Neural cell (in vitro differentiated cells): ENCODE data around the gene IP6K3. TPM values are rescaled to one million over a fixed set of nuclear protein-coding genes. Genes with fewer than 3 reads are reported as not detected.

ENCODE experiments used
- H2AFZ ChIP-seq: fragments of 200-600, 300-800 bp; sonication (generic), shearing (Covaris generic); 2 replicates; pipeline ENCODE4 v1.6.0; 2014; ENCODE audit warnings: low read depth, mild to moderate bottlenecking, antibody characterized with exemption, low read length, moderate library complexity
- H3F3A ChIP-seq: fragments of 200-600 bp; shearing (Covaris generic); 2 replicates; pipeline ENCODE4 v1.6.1; 2016; ENCODE audit warnings: mild to moderate bottlenecking, moderate library complexity, mixed read lengths, antibody characterized with exemption, low read length; ENCODE audit not compliant: insufficient read depth, poor library complexity, severe bottlenecking
- H3K27ac ChIP-seq: fragments of 200-600, 300-800 bp; sonication (generic), shearing (Covaris generic); 2 replicates; pipeline ENCODE4 v1.5.1; 2014; ENCODE audit warnings: mild to moderate bottlenecking, low read length, moderate library complexity
- H3K27me3 ChIP-seq: fragments of 300-800, 200-600 bp; sonication (generic), shearing (Covaris generic); 2 replicates; pipeline ENCODE4 v1.6.0; 2014; ENCODE audit warnings: mild to moderate bottlenecking, low read depth, low read length, moderate library complexity; ENCODE audit not compliant: insufficient read depth
- H3K36me3 ChIP-seq: fragments of 300-800, 200-600 bp; sonication (generic), shearing (Covaris generic); 2 replicates; pipeline ENCODE4 v1.5.1; 2014; ENCODE audit warnings: mild to moderate bottlenecking, antibody characterized with exemption, low read length, moderate library complexity; ENCODE audit not compliant: insufficient read depth
- H3K4me2 ChIP-seq: fragments of 300-800, 200-600 bp; sonication (generic), shearing (Covaris generic); 2 replicates; pipeline ENCODE4 v1.6.0; 2014; ENCODE audit warnings: mild to moderate bottlenecking, low read length
- H3K4me3 ChIP-seq: fragments of 300-800, 200-600 bp; sonication (generic), shearing (Covaris generic); 2 replicates; pipeline ENCODE4 v1.5.1; 2014; ENCODE audit warnings: mild to moderate bottlenecking, low read length, moderate library complexity
- H3K79me2 ChIP-seq: fragments of 200-600 bp; shearing (Covaris generic); replicated peaks from 2 replicates; pipeline ENCODE4 v1.6.0; 2014; ENCODE audit warnings: mild to moderate bottlenecking, low read length, moderate library complexity; ENCODE audit not compliant: insufficient read depth
- H3K9ac ChIP-seq: fragments of 300-800, 200-600 bp; sonication (generic), shearing (Covaris generic); 2 replicates; pipeline ENCODE4 v1.6.1; 2016; ENCODE audit warnings: mild to moderate bottlenecking, low read length, mixed read lengths
- H3K9me2 ChIP-seq: fragments of 200-600 bp; shearing (Covaris generic); 2 replicates; pipeline ENCODE4 v1.6.1; 2016; ENCODE audit warnings: mild to moderate bottlenecking, low read length, mixed read lengths; ENCODE audit not compliant: insufficient read depth
- H3K9me3 ChIP-seq: fragments of 200-600, 300-800 bp; sonication (generic), shearing (Covaris generic); 2 replicates; pipeline ENCODE4 v1.6.1; 2016; ENCODE audit warnings: mild to moderate bottlenecking, mixed run types, low read length, moderate library complexity, mixed read lengths
- H4K20me1 ChIP-seq: fragments of 200-600 bp; shearing (Covaris generic); 2 replicates; pipeline ENCODE4 v1.6.1; 2016; ENCODE audit warnings: mild to moderate bottlenecking, mixed run types; ENCODE audit not compliant: insufficient read depth
- EP300 ChIP-seq: fragments of 450-650 bp; conservative IDR thresholded peaks from 2 replicates; pipeline ENCODE4 v1.6.1; 2014; ENCODE audit warnings: antibody characterized with exemption, mild to moderate bottlenecking, moderate library complexity; ENCODE audit not compliant: poor library complexity, severe bottlenecking
- EZH2 ChIP-seq: fragments of 200-600, 300-800 bp; shearing (Covaris generic), sonication (generic); IDR thresholded peaks from 2 replicates; pipeline ENCODE4 v1.6.1; 2014; ENCODE audit warnings: antibody characterized with exemption, low read length, borderline replicate concordance, mild to moderate bottlenecking; ENCODE audit not compliant: insufficient read depth, poor library complexity, severe bottlenecking
- MXI1 ChIP-seq: fragments of 450-650 bp; conservative IDR thresholded peaks from 2 replicates; pipeline ENCODE4 v1.6.1; 2014; ENCODE audit warnings: antibody characterized with exemption, mild to moderate bottlenecking; ENCODE audit not compliant: poor library complexity, severe bottlenecking
- POLR2AphosphoS5 ChIP-seq: IDR thresholded peaks from 2 replicates; pipeline ENCODE4 v1.6.1; 2012
- RAD21 ChIP-seq: fragments of 450-650 bp; conservative IDR thresholded peaks from 2 replicates; pipeline ENCODE4 v1.6.1; 2014; ENCODE audit warnings: antibody characterized with exemption, mild to moderate bottlenecking, moderate library complexity
- SMC3 ChIP-seq: fragments of 450-650 bp; conservative IDR thresholded peaks from 2 replicates; pipeline ENCODE4 v1.6.1; 2014; ENCODE audit warnings: antibody characterized with exemption, mild to moderate bottlenecking, moderate library complexity; ENCODE audit not compliant: poor library complexity
- TAF1 ChIP-seq: IDR thresholded peaks from 2 replicates; pipeline ENCODE4 v1.6.1; 2012; ENCODE audit warnings: low read depth
- polyA plus RNA-seq: library from polyadenylated mRNA; depleted of rRNA; stranded (reverse); fragments of >200 nt; gene quantifications from 2 replicates; pipeline ENCODE4 v1.2.3, GENCODE V29; 2014
- TF ChIP-seq, protein P1 (sequence below): IDR thresholded peaks from 2 replicates; pipeline ENCODE4 v1.6.1; 2012; ENCODE audit warnings: borderline replicate concordance
- TF ChIP-seq, protein P2 (sequence below): fragments of 450-650 bp; IDR thresholded peaks from 2 replicates; pipeline ENCODE4 v1.5.1; 2014; ENCODE audit warnings: antibody characterized with exemption, mild to moderate bottlenecking, moderate library complexity; ENCODE audit not compliant: poor library complexity, severe bottlenecking

The IP6K3 gene
- polyA plus RNA-seq, 1 donor from 2014 or later: not detected

DNA sequence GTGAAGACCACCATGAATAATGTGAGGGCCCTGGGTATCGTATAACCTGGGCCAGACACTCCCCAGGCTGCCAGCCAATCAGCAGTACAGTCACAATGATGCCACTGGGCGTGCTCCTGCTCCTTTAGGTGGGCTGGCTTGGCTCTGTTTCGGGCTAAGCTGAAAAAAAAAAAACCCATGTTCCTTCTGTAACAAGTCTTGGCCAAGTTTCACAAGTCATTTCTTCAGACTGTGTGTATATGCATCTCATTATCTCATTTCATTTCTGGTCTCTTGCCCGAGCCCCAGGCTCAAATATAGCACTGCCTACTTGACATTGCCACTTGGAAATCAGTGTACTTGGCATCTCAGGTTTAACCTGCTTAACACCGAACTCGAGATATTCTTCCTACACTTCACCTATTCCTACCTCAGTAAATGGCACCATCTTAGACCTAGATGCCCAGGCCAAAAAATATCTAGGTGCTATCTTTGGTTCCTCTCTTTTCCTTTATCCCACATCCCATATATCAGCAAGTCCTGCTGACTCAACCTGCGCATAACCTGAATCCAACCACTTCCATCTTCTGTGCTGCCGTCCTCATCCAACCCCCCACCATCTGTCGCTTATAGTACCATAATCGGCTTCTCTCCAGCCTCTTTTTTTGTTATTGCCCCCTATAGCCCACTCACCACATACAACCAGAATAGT is 37.0 kb downstream of the IP6K3 start:
- Histone ChIP-seq H3K27ac (no peak overlapping the region), H3K9ac (no peak overlapping the region), H3K36me3 (no peaks in the 10 kb centered on the region), H4K20me1 (no peaks in the 10 kb centered on the region), H3F3A (no peaks in the 10 kb centered on the region), H3K27me3 (no peaks in the 10 kb centered on the region), H2AFZ (no peak overlapping the region), H3K4me2 (no peak overlapping the region), H3K79me2 (peaks cover 7% of the 10 kb centered on the region), H3K9me2 (no peaks in the 10 kb centered on the region), H3K4me3 (peak overlapping the region; percentile 87), H3K9me3 (no peaks in the 10 kb centered on the region)
- TF ChIP-seq RAD21 (no peak), EP300 (no peak), POLR2AphosphoS5 (no peak), SMC3 (no peak), EZH2 (no peak)
- TF ChIP-seq, protein P1, sequence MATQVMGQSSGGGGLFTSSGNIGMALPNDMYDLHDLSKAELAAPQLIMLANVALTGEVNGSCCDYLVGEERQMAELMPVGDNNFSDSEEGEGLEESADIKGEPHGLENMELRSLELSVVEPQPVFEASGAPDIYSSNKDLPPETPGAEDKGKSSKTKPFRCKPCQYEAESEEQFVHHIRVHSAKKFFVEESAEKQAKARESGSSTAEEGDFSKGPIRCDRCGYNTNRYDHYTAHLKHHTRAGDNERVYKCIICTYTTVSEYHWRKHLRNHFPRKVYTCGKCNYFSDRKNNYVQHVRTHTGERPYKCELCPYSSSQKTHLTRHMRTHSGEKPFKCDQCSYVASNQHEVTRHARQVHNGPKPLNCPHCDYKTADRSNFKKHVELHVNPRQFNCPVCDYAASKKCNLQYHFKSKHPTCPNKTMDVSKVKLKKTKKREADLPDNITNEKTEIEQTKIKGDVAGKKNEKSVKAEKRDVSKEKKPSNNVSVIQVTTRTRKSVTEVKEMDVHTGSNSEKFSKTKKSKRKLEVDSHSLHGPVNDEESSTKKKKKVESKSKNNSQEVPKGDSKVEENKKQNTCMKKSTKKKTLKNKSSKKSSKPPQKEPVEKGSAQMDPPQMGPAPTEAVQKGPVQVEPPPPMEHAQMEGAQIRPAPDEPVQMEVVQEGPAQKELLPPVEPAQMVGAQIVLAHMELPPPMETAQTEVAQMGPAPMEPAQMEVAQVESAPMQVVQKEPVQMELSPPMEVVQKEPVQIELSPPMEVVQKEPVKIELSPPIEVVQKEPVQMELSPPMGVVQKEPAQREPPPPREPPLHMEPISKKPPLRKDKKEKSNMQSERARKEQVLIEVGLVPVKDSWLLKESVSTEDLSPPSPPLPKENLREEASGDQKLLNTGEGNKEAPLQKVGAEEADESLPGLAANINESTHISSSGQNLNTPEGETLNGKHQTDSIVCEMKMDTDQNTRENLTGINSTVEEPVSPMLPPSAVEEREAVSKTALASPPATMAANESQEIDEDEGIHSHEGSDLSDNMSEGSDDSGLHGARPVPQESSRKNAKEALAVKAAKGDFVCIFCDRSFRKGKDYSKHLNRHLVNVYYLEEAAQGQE: no peak

DNA sequence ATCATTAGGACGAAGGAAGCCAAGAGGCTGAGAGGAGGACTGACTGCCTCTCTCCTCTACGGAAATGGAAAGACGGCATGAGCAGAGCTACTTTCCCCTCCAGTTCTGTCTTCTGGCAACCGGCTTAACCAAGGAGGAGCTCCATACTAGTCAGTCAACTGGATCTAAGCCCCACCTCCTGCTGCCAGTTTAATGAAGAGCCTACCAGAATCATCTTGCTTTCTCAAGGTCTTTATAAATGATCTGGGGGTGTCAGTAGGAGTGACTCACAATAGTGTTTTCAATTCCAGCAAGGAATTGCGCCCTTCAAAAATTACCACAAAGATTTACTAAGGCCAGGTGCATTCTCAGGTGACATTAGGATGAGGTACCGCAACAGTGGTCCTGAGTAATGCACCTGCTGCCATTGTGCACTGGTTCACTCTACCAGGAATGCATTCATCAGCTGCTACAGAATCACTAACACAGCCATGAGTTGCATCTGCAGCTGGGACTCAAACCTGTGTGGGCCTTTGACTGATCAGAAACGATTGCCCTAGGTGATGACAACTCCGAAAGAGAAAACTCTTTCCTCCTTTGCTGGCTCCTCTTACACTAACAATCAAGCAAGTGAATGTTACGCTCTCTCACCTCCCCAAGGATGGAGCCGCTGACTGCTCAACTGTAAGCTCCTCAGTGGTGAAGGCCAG is 38.0 kb downstream of the IP6K3 start:
- Histone ChIP-seq H3K9me3 (no peaks in the 10 kb centered on the region), H3K27ac (no peak overlapping the region)
- TF ChIP-seq SMC3: no peak
- TF ChIP-seq MXI1: no peak
- TF ChIP-seq, protein P1: no peak
- TF ChIP-seq TAF1: no peak
- no peak for TF ChIP-seq EZH2
- TF ChIP-seq, protein P2, sequence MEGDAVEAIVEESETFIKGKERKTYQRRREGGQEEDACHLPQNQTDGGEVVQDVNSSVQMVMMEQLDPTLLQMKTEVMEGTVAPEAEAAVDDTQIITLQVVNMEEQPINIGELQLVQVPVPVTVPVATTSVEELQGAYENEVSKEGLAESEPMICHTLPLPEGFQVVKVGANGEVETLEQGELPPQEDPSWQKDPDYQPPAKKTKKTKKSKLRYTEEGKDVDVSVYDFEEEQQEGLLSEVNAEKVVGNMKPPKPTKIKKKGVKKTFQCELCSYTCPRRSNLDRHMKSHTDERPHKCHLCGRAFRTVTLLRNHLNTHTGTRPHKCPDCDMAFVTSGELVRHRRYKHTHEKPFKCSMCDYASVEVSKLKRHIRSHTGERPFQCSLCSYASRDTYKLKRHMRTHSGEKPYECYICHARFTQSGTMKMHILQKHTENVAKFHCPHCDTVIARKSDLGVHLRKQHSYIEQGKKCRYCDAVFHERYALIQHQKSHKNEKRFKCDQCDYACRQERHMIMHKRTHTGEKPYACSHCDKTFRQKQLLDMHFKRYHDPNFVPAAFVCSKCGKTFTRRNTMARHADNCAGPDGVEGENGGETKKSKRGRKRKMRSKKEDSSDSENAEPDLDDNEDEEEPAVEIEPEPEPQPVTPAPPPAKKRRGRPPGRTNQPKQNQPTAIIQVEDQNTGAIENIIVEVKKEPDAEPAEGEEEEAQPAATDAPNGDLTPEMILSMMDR: no peak
- TF ChIP-seq POLR2AphosphoS5: no peak
- no peak for TF ChIP-seq RAD21
- no peak for TF ChIP-seq EP300

More for the DNA sequence above, 38.0 kb downstream of the IP6K3 start:
- Histone ChIP-seq H3K79me2 (peaks cover 7% of the 10 kb centered on the region), H3K27me3 (no peaks in the 10 kb centered on the region), H3K36me3 (no peaks in the 10 kb centered on the region), H3K9me2 (no peaks in the 10 kb centered on the region), H3K4me2 (no peak overlapping the region), H3K4me3 (no peak overlapping the region), H3K9ac (no peak overlapping the region), H2AFZ (no peak overlapping the region), H3F3A (no peaks in the 10 kb centered on the region), H4K20me1 (no peaks in the 10 kb centered on the region)
